Measurements from ENCODE around the gene MGAT5B.

The MGAT5B gene

GRCh38 chr17:76998839-76999238 is 130.6 kb downstream of the MGAT5B start:
- Histone ChIP-seq H3K36me3 (no peaks in the 10 kb centered on the region), H3K27me3 (no peaks in the 10 kb centered on the region), H3K9me3 (no peaks in the 10 kb centered on the region), H3K4me3 (ENCODE audit: low read depth, low read length) (no peak overlapping the region), H3K4me1 (peaks cover 6% of the 10 kb centered on the region; the same call in 1 of the 2 replicates)
- TF ChIP-seq CTCF (IDR thresholded peaks at IDR 0.05; ENCODE audit: low read depth, low read length) = no peak
- DNase-seq = no peak

Measured in BE2C (cell line).